ENCODE data around the gene ARG1. TPM values are rescaled to one million over a fixed set of nuclear protein-coding genes. Genes with fewer than 3 reads are reported as not detected.

The ARG1 gene
- total and polyA plus RNA-seq, 4 donors, result 238 to 1,194 (median 883) TPM

DNA sequence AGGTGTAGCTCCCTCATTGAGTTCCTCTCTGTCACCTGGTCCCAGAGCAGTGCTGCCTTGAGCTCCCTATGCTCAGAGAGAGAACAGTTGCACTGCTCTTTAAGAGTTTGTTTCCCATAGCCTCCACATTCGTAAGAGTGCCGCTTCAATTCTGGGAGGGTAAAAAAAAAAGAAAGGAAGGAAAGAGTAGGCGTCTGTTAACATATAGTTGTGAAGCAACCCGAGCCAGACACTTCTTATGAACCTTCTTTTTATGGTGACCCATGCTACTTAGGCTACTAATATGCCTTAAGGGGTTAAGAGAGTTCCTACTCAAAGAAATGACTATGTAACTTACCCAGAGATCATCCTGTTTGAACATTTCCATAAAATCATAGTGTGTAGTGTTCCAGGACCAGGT is 4.3 kb upstream of the ARG1 start:
- no peaks in the 10 kb centered on the region for H3K27me3 ChIP-seq (ENCODE audit: control insufficient read depth in 4 of 4, insufficient read depth in 4 of 4, low read length in 3 of 4)

DNA sequence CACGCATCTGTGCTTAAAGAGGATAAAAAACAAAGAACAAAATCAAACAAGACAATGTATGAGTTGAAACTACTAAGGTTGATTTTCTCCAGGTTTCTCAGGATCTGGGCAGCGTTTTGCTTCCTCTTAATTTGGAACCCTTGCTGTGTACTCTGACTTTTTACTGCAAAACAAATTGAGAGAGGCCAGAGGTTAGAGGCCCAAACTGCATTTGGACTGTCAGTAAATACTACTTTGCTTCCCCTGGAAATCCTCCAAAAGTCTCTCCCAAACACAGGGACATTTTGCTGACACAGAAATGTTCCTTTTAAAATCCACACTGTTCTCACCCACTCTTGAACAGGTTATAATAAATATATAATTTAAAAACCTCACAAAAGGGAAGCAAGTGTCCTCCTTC is 1.1 kb downstream of the ARG1 start:
- H3K4me3 ChIP-seq (ENCODE audit: low read depth in 1 of 3, low read length in 3 of 3), result peak overlapping the region; percentile 65 to 91 (median 68)
- H3K27me3 ChIP-seq (ENCODE audit: control insufficient read depth in 4 of 4, insufficient read depth in 4 of 4, low read length in 3 of 4), result no peaks in the 10 kb centered on the region
- peak overlapping the region; percentile 79 to 92 for H3K27ac ChIP-seq (ENCODE audit: low read depth in 1 of 2, low read length in 2 of 2)
- DNase-seq (ENCODE audit: low spot score), result no peak
- H3K9me3 ChIP-seq (ENCODE audit: control insufficient read depth in 4 of 4, low read length in 3 of 4), result no peaks in the 10 kb centered on the region
- peaks cover 1 to 21% (median 9%) of the 10 kb centered on the region in 4 donors for H3K36me3 ChIP-seq (ENCODE audit: control insufficient read depth in 4 of 4, insufficient read depth in 3 of 4, low read depth in 1 of 4, low read length in 3 of 4)
- H3K4me1 ChIP-seq (ENCODE audit: control insufficient read depth in 4 of 4, insufficient read depth in 4 of 4, low read length in 3 of 4), result peaks cover 0 to 30% (median 13%) of the 10 kb centered on the region in 4 donors
- WGBS, result 27% methylated on average over 2 of the region's 2 CpGs
- peak overlapping the region; percentile 76 to 99 for H3K9ac ChIP-seq (ENCODE audit: low read depth in 1 of 2, low read length in 2 of 2)
- no peak for TF ChIP-seq JUND (IDR thresholded peaks at IDR 0.05)
- TF ChIP-seq, protein P1, sequence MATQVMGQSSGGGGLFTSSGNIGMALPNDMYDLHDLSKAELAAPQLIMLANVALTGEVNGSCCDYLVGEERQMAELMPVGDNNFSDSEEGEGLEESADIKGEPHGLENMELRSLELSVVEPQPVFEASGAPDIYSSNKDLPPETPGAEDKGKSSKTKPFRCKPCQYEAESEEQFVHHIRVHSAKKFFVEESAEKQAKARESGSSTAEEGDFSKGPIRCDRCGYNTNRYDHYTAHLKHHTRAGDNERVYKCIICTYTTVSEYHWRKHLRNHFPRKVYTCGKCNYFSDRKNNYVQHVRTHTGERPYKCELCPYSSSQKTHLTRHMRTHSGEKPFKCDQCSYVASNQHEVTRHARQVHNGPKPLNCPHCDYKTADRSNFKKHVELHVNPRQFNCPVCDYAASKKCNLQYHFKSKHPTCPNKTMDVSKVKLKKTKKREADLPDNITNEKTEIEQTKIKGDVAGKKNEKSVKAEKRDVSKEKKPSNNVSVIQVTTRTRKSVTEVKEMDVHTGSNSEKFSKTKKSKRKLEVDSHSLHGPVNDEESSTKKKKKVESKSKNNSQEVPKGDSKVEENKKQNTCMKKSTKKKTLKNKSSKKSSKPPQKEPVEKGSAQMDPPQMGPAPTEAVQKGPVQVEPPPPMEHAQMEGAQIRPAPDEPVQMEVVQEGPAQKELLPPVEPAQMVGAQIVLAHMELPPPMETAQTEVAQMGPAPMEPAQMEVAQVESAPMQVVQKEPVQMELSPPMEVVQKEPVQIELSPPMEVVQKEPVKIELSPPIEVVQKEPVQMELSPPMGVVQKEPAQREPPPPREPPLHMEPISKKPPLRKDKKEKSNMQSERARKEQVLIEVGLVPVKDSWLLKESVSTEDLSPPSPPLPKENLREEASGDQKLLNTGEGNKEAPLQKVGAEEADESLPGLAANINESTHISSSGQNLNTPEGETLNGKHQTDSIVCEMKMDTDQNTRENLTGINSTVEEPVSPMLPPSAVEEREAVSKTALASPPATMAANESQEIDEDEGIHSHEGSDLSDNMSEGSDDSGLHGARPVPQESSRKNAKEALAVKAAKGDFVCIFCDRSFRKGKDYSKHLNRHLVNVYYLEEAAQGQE (IDR thresholded peaks at IDR 0.05), result peak; percentile 83
- TF ChIP-seq, protein P2, sequence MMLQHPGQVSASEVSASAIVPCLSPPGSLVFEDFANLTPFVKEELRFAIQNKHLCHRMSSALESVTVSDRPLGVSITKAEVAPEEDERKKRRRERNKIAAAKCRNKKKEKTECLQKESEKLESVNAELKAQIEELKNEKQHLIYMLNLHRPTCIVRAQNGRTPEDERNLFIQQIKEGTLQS (IDR thresholded peaks at IDR 0.05), result no peak
- TF ChIP-seq NR2F2 (IDR thresholded peaks at IDR 0.05), result peak; percentile 62
- TF ChIP-seq EGR1 (IDR thresholded peaks at IDR 0.05; ENCODE audit: low read depth in 2 of 2), result no peak
- peak; percentile 42 for TF ChIP-seq SP1 (IDR thresholded peaks at IDR 0.05)
- TF ChIP-seq YY1 (IDR thresholded peaks at IDR 0.05), result peak; percentile 45
- TF ChIP-seq GABPA (IDR thresholded peaks at IDR 0.05 in 1 of 2, conservative IDR thresholded peaks at IDR 0.05 in 1 of 2), result no peak
- no peak for TF ChIP-seq FOXA1 (IDR thresholded peaks at IDR 0.05)
- peak; percentile 18 for TF ChIP-seq FOXA2 (IDR thresholded peaks at IDR 0.05)
- no peak for TF ChIP-seq RAD21 (IDR thresholded peaks at IDR 0.05)
- TF ChIP-seq HNF4G (IDR thresholded peaks at IDR 0.05), result no peak
- peak in 1 of 2 donors; percentile 47 for TF ChIP-seq RXRA (IDR thresholded peaks at IDR 0.05)
- peak; percentile 14 to 55 for TF ChIP-seq HNF4A (conservative IDR thresholded peaks at IDR 0.05)

More for the DNA sequence above, 4.3 kb upstream of the ARG1 start:
- no peak overlapping the region for H3K27ac ChIP-seq (ENCODE audit: low read depth in 1 of 2, low read length in 2 of 2)
- H3K9me3 ChIP-seq (ENCODE audit: control insufficient read depth in 4 of 4, low read length in 3 of 4), result no peaks in the 10 kb centered on the region
- H3K4me3 ChIP-seq (ENCODE audit: low read depth in 1 of 3, low read length in 3 of 3), result no peak overlapping the region
- no peak for DNase-seq (ENCODE audit: low spot score)
- TF ChIP-seq, protein P1 (IDR thresholded peaks at IDR 0.05), result no peak
- TF ChIP-seq EGR1 (IDR thresholded peaks at IDR 0.05; ENCODE audit: low read depth in 2 of 2) (no peak), GABPA (IDR thresholded peaks at IDR 0.05 in 1 of 2, conservative IDR thresholded peaks at IDR 0.05 in 1 of 2) (no peak), RAD21 (IDR thresholded peaks at IDR 0.05) (no peak), RXRA (IDR thresholded peaks at IDR 0.05) (no peak), FOXA2 (IDR thresholded peaks at IDR 0.05) (no peak), JUND (IDR thresholded peaks at IDR 0.05) (no peak), HNF4A (conservative IDR thresholded peaks at IDR 0.05) (no peak), NR2F2 (IDR thresholded peaks at IDR 0.05) (no peak)
- TF ChIP-seq, protein P2 (IDR thresholded peaks at IDR 0.05), result no peak
- TF ChIP-seq, protein P3, sequence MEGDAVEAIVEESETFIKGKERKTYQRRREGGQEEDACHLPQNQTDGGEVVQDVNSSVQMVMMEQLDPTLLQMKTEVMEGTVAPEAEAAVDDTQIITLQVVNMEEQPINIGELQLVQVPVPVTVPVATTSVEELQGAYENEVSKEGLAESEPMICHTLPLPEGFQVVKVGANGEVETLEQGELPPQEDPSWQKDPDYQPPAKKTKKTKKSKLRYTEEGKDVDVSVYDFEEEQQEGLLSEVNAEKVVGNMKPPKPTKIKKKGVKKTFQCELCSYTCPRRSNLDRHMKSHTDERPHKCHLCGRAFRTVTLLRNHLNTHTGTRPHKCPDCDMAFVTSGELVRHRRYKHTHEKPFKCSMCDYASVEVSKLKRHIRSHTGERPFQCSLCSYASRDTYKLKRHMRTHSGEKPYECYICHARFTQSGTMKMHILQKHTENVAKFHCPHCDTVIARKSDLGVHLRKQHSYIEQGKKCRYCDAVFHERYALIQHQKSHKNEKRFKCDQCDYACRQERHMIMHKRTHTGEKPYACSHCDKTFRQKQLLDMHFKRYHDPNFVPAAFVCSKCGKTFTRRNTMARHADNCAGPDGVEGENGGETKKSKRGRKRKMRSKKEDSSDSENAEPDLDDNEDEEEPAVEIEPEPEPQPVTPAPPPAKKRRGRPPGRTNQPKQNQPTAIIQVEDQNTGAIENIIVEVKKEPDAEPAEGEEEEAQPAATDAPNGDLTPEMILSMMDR (IDR thresholded peaks at IDR 0.05; ENCODE audit: low read depth, low read length, missing input control), result no peak
- H3K4me1 ChIP-seq (ENCODE audit: control insufficient read depth in 4 of 4, insufficient read depth in 4 of 4, low read length in 3 of 4), result peaks cover 0 to 3% (median 1%) of the 10 kb centered on the region in 4 donors
- 92% methylated on average over 4 of the region's 4 CpGs for WGBS
- H3K9ac ChIP-seq (ENCODE audit: low read depth in 1 of 2, low read length in 2 of 2), result no peak overlapping the region
- no peaks in the 10 kb centered on the region for H3K36me3 ChIP-seq (ENCODE audit: control insufficient read depth in 4 of 4, insufficient read depth in 3 of 4, low read depth in 1 of 4, low read length in 3 of 4)

All from liver (tissue), 9 donors.